ENCODE data around the gene GPR146.

Gene GPR146

GRCh38 chr7:1057416-1058291, 13.3 kb downstream of the GPR146 start:
- no peak for DNase-seq (ENCODE audit: extremely low read depth, low read depth)
- H3K4me3 ChIP-seq (replicated peaks; ENCODE audit: low read depth, low read length): no peak overlapping the region
- no peak for TF ChIP-seq CTCF (IDR thresholded peaks at IDR 0.05; ENCODE audit: low read depth, low read length, missing control alignments)

GRCh38 chr7:1058311-1058710, 14.0 kb downstream of the GPR146 start:
- TF ChIP-seq CTCF (IDR thresholded peaks at IDR 0.05; ENCODE audit: low read depth, low read length, missing control alignments): no peak
- no peak overlapping the region for H3K4me3 ChIP-seq (replicated peaks; ENCODE audit: low read depth, low read length)
- no peak for DNase-seq (ENCODE audit: extremely low read depth, low read depth)

- no peak overlapping the region for H3K4me3 ChIP-seq (replicated peaks; ENCODE audit: low read depth, low read length)
- DNase-seq (ENCODE audit: extremely low read depth, low read depth): no peak
- no peak for TF ChIP-seq CTCF (IDR thresholded peaks at IDR 0.05; ENCODE audit: low read depth, low read length, missing control alignments)
Observed at GRCh38 chr7:1058821-1059199, 14.5 kb downstream of the GPR146 start.

GRCh38 chr7:1059200-1060091, 15.1 kb downstream of the GPR146 start:
- H3K4me3 ChIP-seq (replicated peaks; ENCODE audit: low read depth, low read length): no peak overlapping the region
- no peak for TF ChIP-seq CTCF (IDR thresholded peaks at IDR 0.05; ENCODE audit: low read depth, low read length, missing control alignments)
- no peak for DNase-seq (ENCODE audit: extremely low read depth, low read depth)

GRCh38 chr7:1060315-1061072, 16.1 kb downstream of the GPR146 start:
- no peak for DNase-seq (ENCODE audit: extremely low read depth, low read depth)
- no peak overlapping the region for H3K4me3 ChIP-seq (replicated peaks; ENCODE audit: low read depth, low read length)
- TF ChIP-seq CTCF (IDR thresholded peaks at IDR 0.05; ENCODE audit: low read depth, low read length, missing control alignments): no peak

- no peak overlapping the region for H3K4me3 ChIP-seq (replicated peaks; ENCODE audit: low read depth, low read length)
- TF ChIP-seq CTCF (IDR thresholded peaks at IDR 0.05; ENCODE audit: low read depth, low read length, missing control alignments): no peak
- no peak for DNase-seq (ENCODE audit: extremely low read depth, low read depth)
Observed at GRCh38 chr7:1061180-1061579, 16.8 kb downstream of the GPR146 start.
